HepG2 (cell line): Measurements from ENCODE around the gene UNC5CL. TPM values are rescaled to one million over a fixed set of nuclear protein-coding genes. Genes with fewer than 3 reads are reported as not detected.

Experiments used
- ATF7 ChIP-seq, 2 experiments: fragments of 450-650 bp in 1 of 2; sonication (generic) in 1 of 2; formaldehyde crosslinking in 1 of 2; IDR thresholded peaks; 2 replicates each; pipeline versions ENCODE4 v1.4.0 to v1.6.1; 2016 to 2020; ENCODE audit warnings: antibody characterized with exemption in 1 of 2, mild to moderate bottlenecking in 1 of 2, missing genetic modification reagents in 1 of 2
- DNMT3B ChIP-seq: conservative IDR thresholded peaks from 2 replicates; pipeline ENCODE4 v1.6.1; 2016; ENCODE audit warnings: missing biosample characterization, control low read depth
- EP300 ChIP-seq, 3 experiments: sonication (generic) in 1 of 3; formaldehyde crosslinking in 1 of 3; IDR thresholded peaks; 2 replicates each; pipeline versions ENCODE4 v1.5.1 to v1.6.1; 2011 to 2020; ENCODE audit warnings: low read depth in 2 of 3, low read length in 2 of 3, borderline replicate concordance in 1 of 3, improper control_type of control experiment in 1 of 3, mild to moderate bottlenecking in 1 of 3, missing genetic modification reagents in 1 of 3, moderate library complexity in 1 of 3
- ETV5 ChIP-seq: IDR thresholded peaks from 2 replicates; pipeline ENCODE4 v1.6.1; 2018; ENCODE audit warnings: missing biosample characterization, missing genetic modification reagents, inconsistent platforms, borderline replicate concordance
- GATAD2A ChIP-seq: IDR thresholded peaks from 2 replicates; pipeline ENCODE4 v1.6.1; 2016
- MED8 ChIP-seq: sonication (generic); formaldehyde crosslinking; IDR thresholded peaks from 2 replicates; pipeline ENCODE4 v1.8.1; 2023; ENCODE audit warnings: mild to moderate bottlenecking, missing genetic modification reagents; ENCODE audit not compliant: insufficient replicate concordance
- MYC ChIP-seq: sonication (generic); formaldehyde crosslinking; IDR thresholded peaks from 2 replicates; pipeline ENCODE4 v1.9.0; 2021; ENCODE audit warnings: missing genetic modification reagents, borderline replicate concordance
- RBM39 ChIP-seq: fragments of 200-400 bp; formaldehyde crosslinking; IDR thresholded peaks from one replicate; pipeline ENCODE4 v1.6.1; 2018; ENCODE audit warnings: antibody characterized with exemption, mild to moderate bottlenecking, low read depth, low read length; ENCODE audit not compliant: poor library complexity, severe bottlenecking
- REXO4 ChIP-seq: sonication (generic); formaldehyde crosslinking; IDR thresholded peaks from 2 replicates; pipeline ENCODE4 v1.8.0; 2022; ENCODE audit warnings: missing genetic modification reagents, mild to moderate bottlenecking, borderline replicate concordance
- RNF2 ChIP-seq: fragments of 450-650 bp; conservative IDR thresholded peaks from 2 replicates; pipeline ENCODE4 v1.6.1; 2016; ENCODE audit warnings: low read depth
- SOX13 ChIP-seq, 3 experiments: fragments of 450-650 bp in 1 of 3; sonication (generic) in 1 of 3; formaldehyde crosslinking in 1 of 3; IDR thresholded peaks in 2 of 3; conservative IDR thresholded peaks in 1 of 3; 2 replicates each; pipeline versions ENCODE4 v1.5.0 to v1.6.1; 2016 to 2020; ENCODE audit warnings: antibody characterized with exemption in 1 of 3, mild to moderate bottlenecking in 1 of 3, missing compliant biosample characterization in 1 of 3, missing genetic modification reagents in 1 of 3, moderate library complexity in 1 of 3
- SRF ChIP-seq: IDR thresholded peaks from 2 replicates; pipeline ENCODE4 v1.6.1; 2011; ENCODE audit warnings: mild to moderate bottlenecking, low read depth, low read length, moderate library complexity
- TEAD3 ChIP-seq: optimal IDR thresholded peaks from 2 replicates; pipeline ENCODE3; 2016; ENCODE audit warnings: borderline replicate concordance
- UBTF ChIP-seq: sonication (generic); formaldehyde crosslinking; IDR thresholded peaks from 2 replicates; pipeline ENCODE4 v1.4.0; 2020; ENCODE audit warnings: mild to moderate bottlenecking, missing genetic modification reagents
- ZNF143 ChIP-seq: sonication (generic); formaldehyde crosslinking; IDR thresholded peaks from 2 replicates; pipeline ENCODE4 v1.4.0; 2020; ENCODE audit warnings: missing genetic modification reagents
- polyA plus RNA-seq, 8 experiments: library from polyadenylated mRNA; depleted of rRNA in 3 of 8; stranded (reverse) in 7 of 8; unstranded in 1 of 8; fragments of >200 nt; fragmentation: Illumina TruSeq in 4 of 8; extraction: Trizol in 4 of 8; gene quantifications; 2 replicates each; pipeline versions ENCODE4 v1.2.1 to v1.2.3, GENCODE V29; 2011 to 2016; ENCODE audit warnings: low read depth in 4 of 8, missing spikeins in 1 of 8, mixed read lengths in 1 of 8; ENCODE audit not compliant: insufficient read depth in 1 of 8
- total RNA-seq, 5 experiments: library from RNA; depleted of rRNA; stranded (reverse); fragments of >200 nt; fragmentation: Illumina TruSeq; extraction: Trizol; gene quantifications; 2 replicates each; pipeline ENCODE4 v1.2.3, GENCODE V29; 2016; ENCODE audit warnings: low read depth in 1 of 5
- TF ChIP-seq, protein P1 (sequence below): sonication (generic); formaldehyde crosslinking; IDR thresholded peaks from 2 replicates; pipeline ENCODE4 v1.4.0; 2020; ENCODE audit warnings: missing genetic modification reagents, borderline replicate concordance
- TF ChIP-seq, protein P2 (sequence below): sonication (generic); formaldehyde crosslinking; IDR thresholded peaks from 2 replicates; pipeline ENCODE4 v1.8.1; 2023; ENCODE audit warnings: mild to moderate bottlenecking, missing genetic modification reagents
- TF ChIP-seq, protein P3 (sequence below): sonication (generic); formaldehyde crosslinking; IDR thresholded peaks from 2 replicates; pipeline ENCODE4 v1.4.0; 2020; ENCODE audit warnings: missing genetic modification reagents

UNC5CL gene
- total and polyA plus RNA-seq, 2 of the 13 experiments (the other 11 are each of a cell fraction or from before 2014, with no cell fraction given): 2.4 to 2.5 TPM

DNA sequence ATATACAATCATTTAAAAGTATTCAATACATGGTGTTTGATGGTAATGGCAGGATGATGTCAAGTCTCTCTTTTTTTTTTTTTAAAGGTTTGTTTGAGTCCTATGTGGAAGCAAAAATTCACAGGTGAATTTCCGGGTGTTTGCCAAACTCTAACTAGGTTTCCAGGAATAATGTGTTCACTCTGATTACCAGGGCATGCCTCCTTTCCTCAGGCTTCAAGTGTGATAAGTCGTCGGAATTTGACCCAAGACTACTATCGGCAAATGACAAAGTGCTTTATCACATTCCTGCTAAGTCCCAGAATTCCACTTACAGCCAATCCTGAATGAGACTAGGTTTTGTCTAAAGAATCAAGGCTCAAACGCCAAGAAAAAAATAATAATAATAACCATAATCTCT is 25.8 kb upstream of the UNC5CL start (continued):
- TF ChIP-seq, protein P1, sequence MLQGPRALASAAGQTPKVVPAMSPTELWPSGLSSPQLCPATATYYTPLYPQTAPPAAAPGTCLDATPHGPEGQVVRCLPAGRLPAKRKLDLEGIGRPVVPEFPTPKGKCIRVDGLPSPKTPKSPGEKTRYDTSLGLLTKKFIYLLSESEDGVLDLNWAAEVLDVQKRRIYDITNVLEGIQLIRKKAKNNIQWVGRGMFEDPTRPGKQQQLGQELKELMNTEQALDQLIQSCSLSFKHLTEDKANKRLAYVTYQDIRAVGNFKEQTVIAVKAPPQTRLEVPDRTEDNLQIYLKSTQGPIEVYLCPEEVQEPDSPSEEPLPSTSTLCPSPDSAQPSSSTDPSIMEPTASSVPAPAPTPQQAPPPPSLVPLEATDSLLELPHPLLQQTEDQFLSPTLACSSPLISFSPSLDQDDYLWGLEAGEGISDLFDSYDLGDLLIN: no peak
- TF ChIP-seq TEAD3 (CRISPR knock-in tag): peak; percentile 24
- no peak for TF ChIP-seq MYC (CRISPR knock-in tag)
- TF ChIP-seq REXO4: no peak
- TF ChIP-seq, protein P2, sequence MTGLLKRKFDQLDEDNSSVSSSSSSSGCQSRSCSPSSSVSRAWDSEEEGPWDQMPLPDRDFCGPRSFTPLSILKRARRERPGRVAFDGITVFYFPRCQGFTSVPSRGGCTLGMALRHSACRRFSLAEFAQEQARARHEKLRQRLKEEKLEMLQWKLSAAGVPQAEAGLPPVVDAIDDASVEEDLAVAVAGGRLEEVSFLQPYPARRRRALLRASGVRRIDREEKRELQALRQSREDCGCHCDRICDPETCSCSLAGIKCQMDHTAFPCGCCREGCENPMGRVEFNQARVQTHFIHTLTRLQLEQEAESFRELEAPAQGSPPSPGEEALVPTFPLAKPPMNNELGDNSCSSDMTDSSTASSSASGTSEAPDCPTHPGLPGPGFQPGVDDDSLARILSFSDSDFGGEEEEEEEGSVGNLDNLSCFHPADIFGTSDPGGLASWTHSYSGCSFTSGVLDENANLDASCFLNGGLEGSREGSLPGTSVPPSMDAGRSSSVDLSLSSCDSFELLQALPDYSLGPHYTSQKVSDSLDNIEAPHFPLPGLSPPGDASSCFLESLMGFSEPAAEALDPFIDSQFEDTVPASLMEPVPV (CRISPR knock-in tag): no peak
- no peak for TF ChIP-seq RBM39
- no peak for TF ChIP-seq SOX13 (IDR thresholded peaks at IDR 0.05)
- peak in 1 of 2 experiments; percentile 7; a peak in 1 of 4 replicates for TF ChIP-seq SOX13 (CRISPR knock-in tag; conservative IDR thresholded peaks at IDR 0.05 in 1 of 2, IDR thresholded peaks at IDR 0.05 in 1 of 2)
- no peak for TF ChIP-seq MED8
- no peak for TF ChIP-seq ETV5 (CRISPR knock-in tag)
- no peak for TF ChIP-seq GATAD2A (CRISPR knock-in tag)
- TF ChIP-seq EP300 (IDR thresholded peaks at IDR 0.05; ENCODE audit: low read depth in 2 of 2, low read length in 2 of 2): peak in 1 of 2 experiments; percentile 35; a peak in 1 of 4 replicates
- TF ChIP-seq EP300 (CRISPR knock-in tag; IDR thresholded peaks at IDR 0.05; ENCODE audit: borderline replicate concordance): no peak
- no peak for TF ChIP-seq RNF2
- TF ChIP-seq SRF: no peak
- no peak for TF ChIP-seq ZNF143 (CRISPR knock-in tag)
- no peak for TF ChIP-seq DNMT3B
- TF ChIP-seq, protein P3, sequence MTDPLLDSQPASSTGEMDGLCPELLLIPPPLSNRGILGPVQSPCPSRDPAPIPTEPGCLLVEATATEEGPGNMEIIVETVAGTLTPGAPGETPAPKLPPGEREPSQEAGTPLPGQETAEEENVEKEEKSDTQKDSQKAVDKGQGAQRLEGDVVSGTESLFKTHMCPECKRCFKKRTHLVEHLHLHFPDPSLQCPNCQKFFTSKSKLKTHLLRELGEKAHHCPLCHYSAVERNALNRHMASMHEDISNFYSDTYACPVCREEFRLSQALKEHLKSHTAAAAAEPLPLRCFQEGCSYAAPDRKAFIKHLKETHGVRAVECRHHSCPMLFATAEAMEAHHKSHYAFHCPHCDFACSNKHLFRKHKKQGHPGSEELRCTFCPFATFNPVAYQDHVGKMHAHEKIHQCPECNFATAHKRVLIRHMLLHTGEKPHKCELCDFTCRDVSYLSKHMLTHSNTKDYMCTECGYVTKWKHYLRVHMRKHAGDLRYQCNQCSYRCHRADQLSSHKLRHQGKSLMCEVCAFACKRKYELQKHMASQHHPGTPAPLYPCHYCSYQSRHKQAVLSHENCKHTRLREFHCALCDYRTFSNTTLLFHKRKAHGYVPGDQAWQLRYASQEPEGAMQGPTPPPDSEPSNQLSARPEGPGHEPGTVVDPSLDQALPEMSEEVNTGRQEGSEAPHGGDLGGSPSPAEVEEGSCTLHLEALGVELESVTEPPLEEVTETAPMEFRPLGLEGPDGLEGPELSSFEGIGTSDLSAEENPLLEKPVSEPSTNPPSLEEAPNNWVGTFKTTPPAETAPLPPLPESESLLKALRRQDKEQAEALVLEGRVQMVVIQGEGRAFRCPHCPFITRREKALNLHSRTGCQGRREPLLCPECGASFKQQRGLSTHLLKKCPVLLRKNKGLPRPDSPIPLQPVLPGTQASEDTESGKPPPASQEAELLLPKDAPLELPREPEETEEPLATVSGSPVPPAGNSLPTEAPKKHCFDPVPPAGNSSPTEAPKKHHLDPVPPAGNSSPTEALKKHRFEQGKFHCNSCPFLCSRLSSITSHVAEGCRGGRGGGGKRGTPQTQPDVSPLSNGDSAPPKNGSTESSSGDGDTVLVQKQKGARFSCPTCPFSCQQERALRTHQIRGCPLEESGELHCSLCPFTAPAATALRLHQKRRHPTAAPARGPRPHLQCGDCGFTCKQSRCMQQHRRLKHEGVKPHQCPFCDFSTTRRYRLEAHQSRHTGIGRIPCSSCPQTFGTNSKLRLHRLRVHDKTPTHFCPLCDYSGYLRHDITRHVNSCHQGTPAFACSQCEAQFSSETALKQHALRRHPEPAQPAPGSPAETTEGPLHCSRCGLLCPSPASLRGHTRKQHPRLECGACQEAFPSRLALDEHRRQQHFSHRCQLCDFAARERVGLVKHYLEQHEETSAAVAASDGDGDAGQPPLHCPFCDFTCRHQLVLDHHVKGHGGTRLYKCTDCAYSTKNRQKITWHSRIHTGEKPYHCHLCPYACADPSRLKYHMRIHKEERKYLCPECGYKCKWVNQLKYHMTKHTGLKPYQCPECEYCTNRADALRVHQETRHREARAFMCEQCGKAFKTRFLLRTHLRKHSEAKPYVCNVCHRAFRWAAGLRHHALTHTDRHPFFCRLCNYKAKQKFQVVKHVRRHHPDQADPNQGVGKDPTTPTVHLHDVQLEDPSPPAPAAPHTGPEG (CRISPR knock-in tag): no peak
- no peak for TF ChIP-seq ATF7 (IDR thresholded peaks at IDR 0.05)
- TF ChIP-seq ATF7 (CRISPR knock-in tag; IDR thresholded peaks at IDR 0.05): no peak
- TF ChIP-seq UBTF (CRISPR knock-in tag): no peak
